HPDE6-E6E7 (cell line): ENCODE measurements around the gene BPIFB6.

Experiments
- DNase-seq: peaks from one replicate; pipeline ENCODE4 v3.0.0; 2011; ENCODE audit warnings: missing footprints; ENCODE audit errors: extremely low spot score

BPIFB6 gene

DNA sequence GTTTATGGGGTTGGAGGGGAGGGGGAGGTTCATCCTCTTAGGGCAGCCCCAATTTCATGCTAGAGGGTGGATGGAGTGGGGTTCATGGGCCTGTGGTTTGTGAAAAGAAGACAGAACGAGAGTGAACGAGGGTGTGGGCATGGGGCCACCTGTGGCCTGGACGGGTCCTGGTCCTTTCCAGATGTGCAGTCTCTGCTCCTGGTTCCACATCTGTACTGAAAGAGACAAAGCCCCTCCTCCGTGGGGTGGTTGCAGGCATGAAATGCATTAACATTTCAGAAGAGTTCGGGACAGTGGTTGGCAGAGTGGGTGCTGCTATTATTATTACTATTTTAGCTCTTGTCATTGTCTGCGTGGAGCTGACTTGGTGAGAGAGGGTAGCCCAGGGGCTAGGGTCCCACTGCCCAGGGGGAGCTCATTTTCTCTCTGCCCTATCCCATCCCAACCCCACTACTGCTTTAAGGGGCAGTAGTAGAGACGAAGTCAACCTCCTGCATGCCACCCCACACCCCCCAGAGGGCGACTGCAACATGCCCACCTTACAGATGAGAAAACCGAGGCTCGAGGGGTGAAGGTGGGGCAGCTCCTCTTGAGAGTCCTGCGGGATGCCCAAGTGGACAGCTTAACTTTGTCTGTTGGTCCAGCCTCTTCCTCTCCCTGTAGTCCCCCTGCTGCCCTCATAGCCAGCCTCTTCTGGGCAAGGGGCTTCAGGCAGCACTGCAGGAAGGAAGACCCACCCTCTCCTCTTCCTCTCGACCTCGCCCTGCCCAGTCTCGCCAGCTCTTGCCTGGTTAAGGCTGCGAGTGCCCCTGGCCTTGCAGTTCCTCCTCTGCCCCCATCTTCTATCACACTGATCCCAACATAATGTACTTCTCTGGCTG, 15.5 kb upstream of the BPIFB6 start:
- DNase-seq = no peak

DNA sequence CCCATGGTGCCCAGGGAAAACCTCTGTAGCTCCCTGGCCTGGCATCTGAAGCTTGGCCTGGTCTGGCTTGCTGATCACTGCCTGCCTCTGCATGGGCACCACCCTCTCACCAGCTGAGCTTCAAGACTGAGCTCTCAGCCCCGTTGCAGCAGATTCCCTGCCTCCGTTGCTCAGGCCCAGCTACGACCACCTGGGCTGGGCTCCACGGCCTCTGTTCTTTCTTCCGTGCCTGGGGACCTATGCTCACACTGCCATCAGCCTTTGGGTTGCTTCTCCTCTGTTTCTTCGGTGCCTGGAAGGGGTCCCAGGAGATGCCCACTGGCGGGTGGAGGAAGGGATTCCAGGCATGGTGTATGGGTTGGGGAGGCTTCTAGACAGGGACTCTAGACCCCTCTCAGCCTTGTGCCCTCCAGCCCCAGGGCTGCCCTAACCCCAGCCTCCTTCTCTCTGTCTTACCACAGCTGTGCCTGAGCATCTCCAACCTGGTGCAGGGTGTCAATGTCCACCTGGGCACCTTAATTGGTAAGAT, 14.8 kb upstream of the BPIFB6 start:
- no peak for DNase-seq

DNA sequence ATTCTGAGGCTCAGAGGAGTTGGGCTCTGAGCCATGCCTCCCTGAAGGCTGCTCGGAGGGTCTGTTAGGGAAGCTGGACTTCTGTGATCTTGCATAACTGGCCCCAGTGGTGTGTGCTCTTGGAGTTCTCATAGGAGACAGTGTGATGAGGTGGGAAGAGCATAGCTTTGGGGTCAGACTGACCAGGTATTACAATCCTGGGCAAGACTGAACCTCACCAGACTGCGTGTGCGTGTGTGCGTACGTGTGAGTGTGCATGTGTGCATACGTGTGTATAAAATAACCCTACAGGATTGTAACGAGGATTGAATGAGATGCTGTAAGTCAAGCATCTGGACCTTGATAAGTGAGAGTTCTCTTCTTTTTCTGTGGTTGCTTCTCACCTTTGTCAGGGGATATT, 13.9 kb upstream of the BPIFB6 start:
- no peak for DNase-seq

DNA sequence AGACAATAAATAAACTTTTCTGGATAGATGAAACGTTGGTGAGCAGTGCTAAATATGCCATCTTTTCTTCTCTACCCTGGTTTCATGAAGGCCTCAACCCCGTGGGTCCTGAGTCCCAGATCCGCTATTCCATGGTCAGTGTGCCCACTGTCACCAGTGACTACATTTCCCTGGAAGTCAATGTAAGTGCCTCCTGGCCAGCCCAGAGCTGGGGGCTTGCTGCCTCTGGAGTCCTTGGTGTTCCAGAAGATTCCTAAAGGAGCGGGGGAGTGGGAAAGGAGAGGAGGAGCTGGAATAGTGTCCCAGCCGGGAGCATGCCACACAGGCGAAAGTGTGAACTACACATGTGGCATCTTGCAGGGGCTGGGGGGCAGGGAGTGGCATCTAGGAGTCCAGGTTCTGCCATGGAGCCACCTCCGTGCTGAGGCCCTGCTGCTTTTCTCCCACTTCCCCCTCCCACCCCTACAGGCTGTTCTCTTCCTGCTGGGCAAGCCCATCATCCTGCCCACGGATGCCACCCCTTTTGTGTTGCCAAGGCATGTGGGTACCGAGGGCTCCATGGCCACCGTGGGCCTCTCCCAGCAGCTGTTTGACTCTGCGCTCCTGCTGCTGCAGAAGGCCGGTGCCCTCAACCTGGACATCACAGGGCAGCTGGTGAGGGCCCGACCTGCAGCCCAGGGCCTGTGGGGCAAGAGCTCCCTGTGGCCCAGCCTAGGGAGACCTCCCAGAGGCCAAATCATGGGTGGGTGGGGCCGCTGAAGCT, 13.1 kb upstream of the BPIFB6 start:
- no peak for DNase-seq

DNA sequence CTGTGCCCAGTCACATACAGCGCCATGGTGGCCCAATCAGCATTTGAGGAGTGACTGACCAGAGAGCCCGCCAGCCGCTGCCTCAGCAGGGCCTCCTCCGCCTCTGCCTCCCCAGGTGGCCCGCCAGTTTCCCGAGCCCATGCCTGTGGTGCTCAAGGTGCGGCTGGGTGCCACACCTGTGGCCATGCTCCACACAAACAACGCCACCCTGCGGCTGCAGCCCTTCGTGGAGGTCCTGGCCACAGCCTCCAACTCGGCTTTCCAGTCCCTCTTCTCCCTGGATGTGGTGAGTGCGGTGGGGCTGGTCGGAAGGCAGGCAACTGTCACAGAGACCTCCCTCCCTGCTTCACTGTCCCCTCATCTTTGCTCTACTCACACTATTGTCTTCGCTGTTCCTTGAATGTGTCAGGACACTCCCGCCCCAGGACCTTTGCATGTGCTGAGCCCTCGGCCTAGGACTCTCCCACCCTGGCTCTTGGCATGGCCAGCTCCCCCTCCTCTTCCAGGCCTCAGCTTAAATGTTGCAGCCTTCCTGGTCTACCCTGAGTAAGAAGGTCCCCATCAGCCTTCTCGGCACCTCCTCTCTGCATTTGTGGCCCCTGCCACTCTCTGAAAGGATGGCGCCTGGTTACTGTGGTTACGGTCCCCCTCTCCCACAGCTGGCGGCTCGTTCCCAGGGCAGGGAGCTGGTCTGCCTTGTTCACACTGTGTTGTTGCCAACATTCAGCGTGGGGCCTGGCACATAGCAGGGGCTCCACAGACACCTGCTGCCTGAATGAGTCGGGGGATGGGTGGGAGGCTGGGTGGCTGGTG, 11.8 kb upstream of the BPIFB6 start:
- no peak for DNase-seq

DNA sequence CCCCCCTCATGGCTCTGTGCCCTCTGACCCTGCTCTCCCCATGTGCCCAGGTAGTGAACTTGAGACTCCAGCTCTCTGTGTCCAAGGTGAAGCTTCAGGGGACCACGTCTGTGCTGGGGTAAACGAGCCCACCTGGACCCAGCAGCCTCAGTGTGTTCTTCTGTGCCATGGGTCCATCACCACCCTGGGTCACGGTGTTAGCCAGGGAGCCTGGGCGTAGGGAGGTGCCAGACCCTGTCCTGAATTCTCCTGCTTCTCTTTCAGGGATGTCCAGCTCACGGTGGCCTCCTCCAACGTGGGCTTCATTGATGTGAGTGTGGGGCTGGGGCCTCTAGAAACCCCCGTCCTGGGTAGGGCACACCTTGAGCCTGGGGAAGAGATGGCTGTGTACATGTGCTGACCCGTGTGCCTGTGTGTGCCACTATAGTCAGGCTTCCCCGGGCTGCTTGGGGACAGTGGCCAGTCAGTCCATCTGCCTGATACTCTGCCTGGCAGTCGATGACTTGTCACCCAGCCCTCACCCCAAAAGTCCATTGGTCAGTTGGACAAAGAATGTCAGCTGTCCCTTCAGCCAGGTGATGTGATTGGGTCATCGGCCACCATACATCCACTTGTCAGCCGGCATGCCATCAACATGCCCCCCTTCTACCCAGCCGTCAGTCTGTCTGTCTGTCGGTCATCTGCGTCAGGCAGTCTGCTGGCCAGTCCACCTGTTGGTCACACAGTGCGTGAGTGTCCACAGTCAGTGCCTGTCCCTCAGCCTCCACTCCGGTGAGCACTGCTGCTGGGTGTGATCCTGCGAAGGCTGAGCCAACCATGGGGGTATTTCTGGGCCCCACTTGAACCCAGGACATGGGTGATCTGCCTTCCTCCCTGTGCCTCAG, 10.9 kb upstream of the BPIFB6 start:
- DNase-seq = no peak

DNA sequence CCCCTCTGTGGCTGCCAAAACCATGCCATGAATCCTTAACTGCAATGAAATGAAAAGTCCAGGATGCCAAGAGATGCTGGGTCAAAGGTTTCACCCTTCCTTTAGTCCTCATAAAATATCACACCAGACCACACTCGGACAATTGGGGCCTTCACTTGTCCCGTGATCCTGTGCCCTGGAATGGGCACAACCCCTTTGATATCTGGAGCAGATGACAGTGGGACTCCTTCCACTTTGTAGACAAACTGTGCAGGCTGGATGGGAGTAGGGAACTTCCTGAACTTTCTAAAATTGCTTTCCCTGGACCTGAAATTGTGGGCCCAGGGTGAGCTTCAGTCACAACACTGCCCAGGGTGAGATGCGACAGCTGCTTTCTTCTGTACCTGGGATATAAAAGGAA, 9.6 kb upstream of the BPIFB6 start:
- DNase-seq = no peak

DNA sequence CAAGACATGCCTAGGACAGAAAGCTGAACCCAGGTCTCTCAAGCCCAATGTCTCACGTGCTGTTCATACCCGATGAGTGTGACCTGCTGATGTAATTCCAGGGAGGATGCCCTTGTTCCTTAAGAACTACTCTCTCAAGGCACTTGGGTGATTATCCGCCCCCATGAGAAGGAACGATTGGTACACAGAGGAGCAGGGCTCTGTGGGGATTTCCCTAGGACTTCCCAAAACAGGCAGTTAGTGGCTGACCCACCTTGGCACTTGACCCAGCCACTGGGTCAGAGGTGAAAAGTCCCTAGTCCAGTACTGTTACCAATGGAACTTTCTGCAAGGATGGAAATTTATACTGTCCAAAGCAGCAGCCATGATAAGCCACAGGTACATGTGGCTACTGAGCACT, 9.2 kb upstream of the BPIFB6 start:
- no peak for DNase-seq

DNA sequence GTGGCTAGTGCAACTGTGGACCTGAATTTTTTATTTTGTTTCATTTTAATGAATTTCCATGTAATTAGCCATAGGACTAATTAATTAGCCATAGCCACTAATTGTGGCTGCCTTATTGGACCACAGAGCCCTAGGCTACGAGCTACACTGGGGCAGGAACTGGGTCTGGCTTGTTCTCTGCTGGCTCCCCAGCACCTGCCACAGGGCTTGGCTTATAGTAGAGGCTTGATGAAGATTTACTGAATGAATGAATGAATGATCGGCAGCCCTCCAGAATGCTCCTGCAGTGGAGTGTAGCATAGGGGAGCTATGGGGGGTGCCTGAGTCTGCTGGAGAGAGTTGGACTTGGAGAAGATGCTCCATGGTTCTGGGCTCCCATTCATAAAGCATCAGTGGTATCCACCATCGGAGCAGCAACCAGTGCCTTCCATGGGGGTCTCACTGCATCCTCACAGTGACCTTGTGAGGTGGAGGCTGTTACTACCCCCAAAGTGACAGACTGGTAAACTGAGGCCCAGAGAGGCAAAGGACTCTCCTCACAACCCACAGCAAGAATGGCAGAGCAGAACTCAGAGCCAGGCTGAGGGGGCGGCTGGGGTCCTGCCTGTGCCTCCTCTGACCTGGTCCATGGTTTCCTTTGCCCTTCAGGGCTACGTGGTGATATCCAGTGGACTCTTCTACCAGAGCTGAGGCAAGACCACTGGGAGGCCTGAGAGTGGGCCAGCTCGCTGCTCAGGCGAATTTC, 8.6 kb upstream of the BPIFB6 start:
- DNase-seq = no peak

DNA sequence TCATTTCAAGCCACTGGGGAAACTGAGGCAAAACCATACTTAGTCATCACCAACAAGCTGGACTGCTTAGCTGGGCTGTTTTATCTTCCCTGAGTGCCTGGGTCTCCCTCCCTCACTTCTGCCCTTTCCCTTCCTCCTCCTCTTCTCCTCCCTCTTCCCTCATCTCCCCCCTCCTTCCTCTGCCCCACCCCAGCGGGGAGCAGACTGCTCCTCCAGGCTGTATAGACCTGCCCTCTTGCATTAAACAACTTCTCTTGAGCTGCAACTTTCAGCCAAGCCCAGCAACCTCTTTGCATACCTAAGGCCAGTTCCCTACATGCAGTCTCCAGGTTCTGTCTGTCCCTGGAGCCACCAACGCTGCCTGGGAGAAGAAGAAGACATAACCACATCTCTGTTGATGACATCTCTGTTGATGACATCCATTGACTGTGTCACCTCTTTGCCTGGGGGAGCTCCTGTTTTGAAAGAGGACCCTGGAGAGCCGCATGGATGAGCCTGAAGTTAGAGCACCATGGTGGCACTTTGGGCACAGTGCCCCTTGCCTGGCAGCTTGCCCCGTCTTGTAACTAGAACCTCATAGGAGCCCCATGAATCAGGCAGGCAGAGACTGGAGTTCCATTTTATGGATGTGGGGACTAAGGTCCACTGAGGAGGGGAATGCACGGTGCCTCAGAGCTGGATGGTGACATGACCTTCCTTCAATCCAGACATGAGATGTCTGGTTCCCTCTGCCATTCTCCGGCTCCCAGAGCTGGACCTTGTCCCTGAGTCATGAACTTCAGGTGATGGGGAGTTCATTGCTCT, 7.8 kb upstream of the BPIFB6 start:
- DNase-seq = no peak

DNA sequence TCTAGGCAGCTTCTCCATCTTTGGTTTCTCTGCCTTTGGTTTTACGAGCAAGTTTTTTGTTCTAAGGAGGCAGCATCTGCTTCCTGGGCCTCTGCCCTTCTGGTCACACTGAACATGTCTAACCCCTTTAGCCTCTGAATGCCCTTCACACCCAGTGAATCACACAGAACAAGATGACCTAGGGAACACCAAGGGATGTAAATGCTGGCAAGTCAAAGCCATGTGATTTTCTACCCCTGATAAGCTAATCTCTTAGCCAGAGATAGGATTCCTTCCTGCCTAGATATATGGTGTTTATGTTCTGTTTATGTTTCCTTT, 7.2 kb upstream of the BPIFB6 start:
- no peak for DNase-seq

DNA sequence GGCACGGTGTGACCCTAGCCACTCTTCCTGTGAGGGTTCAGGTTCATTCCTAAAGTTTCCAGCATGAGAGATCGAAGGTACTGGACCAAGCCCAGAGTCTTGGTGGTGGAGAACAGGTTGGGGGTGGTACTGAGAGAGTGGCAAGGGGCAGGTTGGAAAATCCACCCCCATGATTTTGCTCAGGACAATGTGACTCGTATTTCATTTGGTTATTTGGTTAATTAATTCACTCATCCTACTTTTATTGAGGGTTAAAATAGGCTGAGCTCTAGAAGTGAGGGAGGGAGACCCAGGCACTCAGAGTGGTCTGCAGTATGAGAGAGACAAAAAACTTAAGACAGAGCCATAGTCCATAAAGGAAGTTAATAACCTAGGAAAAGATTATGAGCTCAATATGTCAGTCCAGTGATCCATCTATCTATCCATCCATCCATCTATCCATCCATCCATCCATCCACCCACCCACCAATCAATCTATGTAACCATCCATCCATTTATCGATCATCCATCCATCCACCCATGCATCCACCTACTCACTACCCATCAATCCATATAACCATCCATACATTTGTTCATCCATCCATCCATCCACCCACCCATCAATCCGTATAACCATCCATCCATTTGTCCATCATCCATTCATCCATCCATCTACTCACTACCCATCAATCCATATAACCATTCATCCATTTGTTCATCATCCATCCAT, 6.7 kb upstream of the BPIFB6 start:
- no peak for DNase-seq

DNA sequence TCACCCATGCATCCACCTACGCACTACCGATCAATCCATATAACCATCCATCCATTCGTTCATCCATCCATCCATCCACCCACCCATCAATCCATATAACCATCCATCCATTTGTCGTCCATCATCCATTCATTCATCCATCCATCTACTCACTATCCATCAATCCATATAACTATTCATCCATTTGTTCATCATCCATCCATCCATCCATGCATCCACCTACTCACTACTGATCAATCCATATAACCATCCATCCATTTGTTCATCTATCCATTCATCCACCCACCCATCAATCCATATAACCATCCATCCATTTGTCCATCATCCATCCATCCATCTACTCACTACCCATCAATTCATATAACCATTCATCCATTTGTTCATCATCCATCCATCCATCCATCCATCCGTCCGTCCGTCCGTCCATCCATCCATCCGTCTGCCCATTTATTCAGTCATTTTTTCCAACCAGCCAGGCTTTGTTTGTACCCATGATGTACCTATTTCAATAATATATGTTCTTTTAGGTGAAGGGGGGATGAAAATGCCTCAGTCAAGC, 6.1 kb upstream of the BPIFB6 start:
- DNase-seq = no peak

DNA sequence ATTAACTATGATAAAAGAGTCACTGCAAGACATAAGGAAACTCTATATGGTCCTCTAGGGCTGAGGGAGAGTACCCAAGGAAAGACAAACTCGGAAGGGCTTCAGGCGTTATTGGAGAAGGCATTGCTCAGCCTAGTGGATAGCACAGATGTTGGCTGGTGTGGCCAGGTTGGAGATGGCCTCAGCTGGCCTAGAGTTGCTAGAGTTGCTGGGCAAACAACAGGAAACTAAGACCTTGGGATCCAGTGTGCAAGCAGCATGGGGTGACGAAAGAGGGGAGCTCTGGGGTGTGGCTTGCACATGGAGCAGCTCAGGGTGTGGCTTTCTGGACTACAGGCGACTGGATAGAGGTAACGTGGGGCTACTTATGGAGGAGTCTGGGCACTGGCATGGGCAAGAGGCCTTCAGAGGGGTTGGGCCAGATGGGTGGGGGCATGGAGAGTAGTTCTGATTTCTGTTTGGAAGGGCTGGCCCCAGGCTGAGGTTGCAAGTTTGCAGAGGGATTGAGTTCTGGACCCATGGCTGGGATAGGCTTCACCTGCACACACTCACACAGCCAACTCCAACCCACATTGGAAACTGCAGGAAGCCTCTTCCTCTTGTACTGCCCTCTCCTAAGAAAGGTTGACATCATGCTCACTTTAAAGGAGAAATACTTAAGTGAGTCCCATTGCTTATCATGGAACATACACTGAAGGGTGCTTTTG, 5.2 kb upstream of the BPIFB6 start:
- no peak for DNase-seq

DNA sequence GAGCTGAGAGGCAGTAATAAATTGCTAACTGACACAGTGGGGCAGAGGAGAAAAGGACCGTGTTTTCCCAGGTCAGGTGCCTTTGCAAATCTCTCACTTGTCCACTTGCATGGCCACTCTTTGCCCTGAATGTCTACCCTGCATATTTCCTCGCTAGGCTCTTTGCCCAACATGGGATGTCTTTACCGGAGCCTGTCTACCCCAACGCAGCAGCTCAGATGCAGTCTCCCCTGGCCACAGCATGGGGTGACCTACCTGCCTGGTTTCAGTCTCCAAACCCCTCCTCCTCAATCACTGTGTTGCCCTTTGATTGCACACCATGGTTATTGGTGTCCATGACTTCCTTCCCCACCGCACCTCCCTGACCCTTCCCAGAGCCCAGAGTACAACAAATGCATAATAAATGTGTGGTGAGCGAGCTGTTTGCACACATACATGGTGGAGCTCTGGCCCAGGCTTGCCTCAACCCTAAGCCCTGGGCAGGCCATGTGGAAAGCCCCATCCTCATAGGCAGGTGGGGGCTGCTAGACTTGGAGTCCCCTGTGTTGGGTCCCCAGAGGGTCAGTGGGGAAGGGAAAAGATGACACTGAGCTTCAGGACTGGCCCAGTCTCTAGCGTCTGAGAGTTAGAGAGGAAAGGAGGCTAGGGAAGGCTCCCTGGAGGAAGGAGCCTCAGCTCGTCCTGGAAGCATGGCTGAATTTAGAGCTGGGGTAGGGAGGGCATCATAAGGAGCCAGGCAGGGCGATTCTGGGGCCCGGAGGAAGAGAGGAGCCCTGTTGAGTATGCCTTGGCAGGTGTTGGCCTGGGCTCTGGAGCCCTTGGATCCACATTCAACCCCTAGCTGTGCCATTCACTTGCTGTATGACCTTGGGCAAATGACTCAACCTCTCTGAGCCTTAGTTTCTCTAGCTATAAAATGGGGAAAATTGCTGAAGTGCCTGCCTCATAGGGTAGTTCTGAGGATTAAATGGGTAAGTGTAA, 4.4 kb upstream of the BPIFB6 start:
- no peak for DNase-seq

DNA sequence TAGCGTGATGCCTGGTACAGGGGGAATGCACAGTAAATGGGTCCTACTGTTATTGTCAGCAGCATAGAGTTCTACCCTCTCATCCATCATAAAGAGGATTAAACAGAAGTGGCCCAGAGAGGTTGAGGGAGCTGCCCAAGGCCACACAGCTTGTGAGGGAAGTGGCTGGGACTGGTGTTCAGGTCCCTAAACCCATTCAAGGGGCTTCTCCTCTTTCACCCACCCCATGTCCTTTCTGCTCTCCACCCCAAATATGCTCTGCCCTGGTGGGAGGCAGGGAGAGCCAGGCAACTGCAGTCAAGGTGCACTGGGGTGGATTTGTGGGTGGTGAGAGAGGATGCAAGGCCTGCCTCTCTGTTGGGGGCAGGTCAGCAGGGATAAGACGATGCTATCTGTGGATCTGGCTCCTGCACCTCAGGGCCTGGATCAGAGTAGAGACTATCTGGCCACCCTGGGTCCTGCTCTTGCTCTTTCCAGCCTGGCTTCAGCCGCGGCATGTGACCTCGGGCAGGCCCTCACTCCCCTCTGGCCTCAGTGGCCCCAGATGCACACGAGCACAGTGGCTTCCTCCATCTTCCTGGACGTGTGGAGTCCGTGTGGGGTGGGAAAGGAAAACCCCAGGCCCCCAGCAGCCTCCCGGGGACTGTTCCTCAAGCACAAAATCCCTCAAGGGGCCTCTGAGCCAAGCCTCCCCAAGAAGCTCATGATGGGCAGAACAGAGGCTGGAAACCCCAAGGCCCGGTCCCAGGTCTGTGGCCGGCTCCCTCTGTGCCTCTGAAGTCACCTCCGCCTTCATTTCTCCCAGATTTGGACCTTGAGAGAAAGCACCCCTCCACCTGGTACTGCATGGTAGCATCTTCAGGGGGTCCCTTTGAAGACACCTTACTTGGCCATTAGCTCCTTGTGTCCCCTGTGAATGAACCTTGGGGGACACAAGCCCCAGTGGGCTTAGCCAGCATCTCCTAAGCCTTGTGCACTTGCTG, 3.4 kb upstream of the BPIFB6 start:
- no peak for DNase-seq
